A673 (cell line): ENCODE results near the gene CCL16.

Experiments
- CTCF ChIP-seq: fragments of 300-800, 200-600 bp; sonication (generic); conservative IDR thresholded peaks from 2 replicates; pipeline ENCODE4 v1.5.1; 2017; ENCODE audit warnings: low read depth, mild to moderate bottlenecking, antibody characterized with exemption, low read length, moderate library complexity, mixed read lengths
- EZH2 ChIP-seq: fragments of 200-600 bp; sonication (generic); IDR thresholded peaks from 2 replicates; pipeline ENCODE4 v1.6.1; 2017; ENCODE audit warnings: borderline replicate concordance, low read depth, mild to moderate bottlenecking, mixed read lengths, antibody characterized with exemption, low read length; ENCODE audit not compliant: poor library complexity, severe bottlenecking

GRCh38 chr17:36024106-36024869 is 43.0 kb upstream of the CCL16 start:
- no peak for TF ChIP-seq EZH2
- no peak for TF ChIP-seq CTCF
